ENCODE results near the gene ATF6. TPM values are rescaled to one million over a fixed set of nuclear protein-coding genes. Genes with fewer than 3 reads are reported as not detected.
"Not testable (repeated sequence)": the region's sequence is repeated elsewhere in the genome, so short reads cannot be mapped to it uniquely, and the experiment has no call there.

ATF6 gene
- total RNA-seq, 1 donor, result 28.6 TPM

DNA sequence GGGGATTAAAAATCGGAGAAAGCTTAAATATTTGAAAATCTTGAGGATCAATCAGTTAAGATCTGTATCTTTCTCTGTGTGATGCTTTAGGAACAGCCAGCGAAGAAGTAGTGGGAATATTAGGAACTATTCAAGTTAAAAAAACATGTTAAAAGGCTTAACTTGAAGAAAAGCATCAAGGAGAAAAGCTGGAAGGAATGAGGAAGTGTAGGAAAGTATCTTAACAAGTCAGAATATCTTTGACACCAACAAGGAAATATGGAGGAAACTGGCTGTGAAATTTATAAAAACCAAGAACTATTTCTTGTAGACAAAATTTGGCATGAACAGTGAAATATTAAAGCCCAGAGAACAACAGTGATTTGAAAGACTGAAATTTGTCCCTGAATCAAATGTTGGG lies 60.4 kb downstream of the ATF6 start:
- Histone ChIP-seq H3K27ac (ENCODE audit: low read depth, low read length) (no peak overlapping the region), H3K9me3 (ENCODE audit: low read depth, low read length) (no peaks in the 10 kb centered on the region), H3K27me3 (ENCODE audit: insufficient read depth, low read length) (no peaks in the 10 kb centered on the region), H3K79me2 (ENCODE audit: insufficient read depth, low read length) (no peaks in the 10 kb centered on the region), H3K4me1 (ENCODE audit: insufficient read depth, low read length) (peaks cover 8% of the 10 kb centered on the region), H3K4me3 (ENCODE audit: insufficient read depth, low read length) (no peak overlapping the region), H4K20me1 (ENCODE audit: insufficient read depth, low read length) (no peaks in the 10 kb centered on the region), H3K4me2 (ENCODE audit: insufficient read depth, low read length) (no peak overlapping the region), H3K36me3 (ENCODE audit: insufficient read depth, low read length) (peaks cover under 1% of the 10 kb centered on the region), H2AFZ (ENCODE audit: low read length) (no peak overlapping the region)
- TF ChIP-seq CTCF (IDR thresholded peaks at IDR 0.05; ENCODE audit: extremely low read depth, low read depth, low read length), result no peak
- DNase-seq (ENCODE audit: insufficient read length, low spot score, missing footprints), result no peak

GRCh38 chr1:161827786-161828185 lies 61.7 kb downstream of the ATF6 start:
- H2AFZ ChIP-seq (ENCODE audit: low read length), result no peak overlapping the region
- H3K4me1 ChIP-seq (ENCODE audit: insufficient read depth, low read length), result peaks cover 8% of the 10 kb centered on the region
- no peaks in the 10 kb centered on the region for H3K9me3 ChIP-seq (ENCODE audit: low read depth, low read length)
- no peak overlapping the region for H3K4me3 ChIP-seq (ENCODE audit: insufficient read depth, low read length)
- no peaks in the 10 kb centered on the region for H3K36me3 ChIP-seq (ENCODE audit: insufficient read depth, low read length)
- H3K4me2 ChIP-seq (ENCODE audit: insufficient read depth, low read length), result no peak overlapping the region
- peak; percentile 55 for DNase-seq (ENCODE audit: insufficient read length, low spot score, missing footprints)
- no peaks in the 10 kb centered on the region for H3K27me3 ChIP-seq (ENCODE audit: insufficient read depth, low read length)
- no peaks in the 10 kb centered on the region for H3K79me2 ChIP-seq (ENCODE audit: insufficient read depth, low read length)
- no peak for TF ChIP-seq CTCF (IDR thresholded peaks at IDR 0.05; ENCODE audit: extremely low read depth, low read depth, low read length)
- H4K20me1 ChIP-seq (ENCODE audit: insufficient read depth, low read length), result no peaks in the 10 kb centered on the region
- peak overlapping the region; percentile 7 for H3K27ac ChIP-seq (ENCODE audit: low read depth, low read length)

GRCh38 chr1:161832299-161832907 lies 66.3 kb downstream of the ATF6 start:
- not testable (repeated sequence) for H3K9me3 ChIP-seq (ENCODE audit: low read depth, low read length); H3K4me2 ChIP-seq (ENCODE audit: insufficient read depth, low read length); H3K79me2 ChIP-seq (ENCODE audit: insufficient read depth, low read length); H3K27ac ChIP-seq (ENCODE audit: low read depth, low read length); H2AFZ ChIP-seq (ENCODE audit: low read length); H4K20me1 ChIP-seq (ENCODE audit: insufficient read depth, low read length); H3K4me3 ChIP-seq (ENCODE audit: insufficient read depth, low read length); H3K4me1 ChIP-seq (ENCODE audit: insufficient read depth, low read length); DNase-seq (ENCODE audit: insufficient read length, low spot score, missing footprints); H3K27me3 ChIP-seq (ENCODE audit: insufficient read depth, low read length); H3K36me3 ChIP-seq (ENCODE audit: insufficient read depth, low read length)

- Histone ChIP-seq H3K27me3 (ENCODE audit: insufficient read depth, low read length) (no peaks in the 10 kb centered on the region), H3K4me2 (ENCODE audit: insufficient read depth, low read length) (no peak overlapping the region), H4K20me1 (ENCODE audit: insufficient read depth, low read length) (no peaks in the 10 kb centered on the region), H3K27ac (ENCODE audit: low read depth, low read length) (no peak overlapping the region), H3K79me2 (ENCODE audit: insufficient read depth, low read length) (no peaks in the 10 kb centered on the region), H3K36me3 (ENCODE audit: insufficient read depth, low read length) (peaks cover 3% of the 10 kb centered on the region), H2AFZ (ENCODE audit: low read length) (no peak overlapping the region), H3K4me1 (ENCODE audit: insufficient read depth, low read length) (no peaks in the 10 kb centered on the region), H3K9me3 (ENCODE audit: low read depth, low read length) (no peaks in the 10 kb centered on the region), H3K4me3 (ENCODE audit: insufficient read depth, low read length) (no peak overlapping the region)
- no peak for DNase-seq (ENCODE audit: insufficient read length, low spot score, missing footprints)
- no peak for TF ChIP-seq CTCF (IDR thresholded peaks at IDR 0.05; ENCODE audit: extremely low read depth, low read depth, low read length)
These were observed 68.9 kb downstream of the ATF6 start for GRCh38 chr1:161834967-161835550.
